HEK293 (cell line): Measurements from ENCODE around the gene IL24.

Source experiments
- CTCF ChIP-seq: fragments of 450-650 bp; formaldehyde crosslinking; IDR thresholded peaks from 2 replicates; pipeline ENCODE4 v1.5.1; 2016; ENCODE audit warnings: missing biosample characterization, missing genetic modification characterization
- TCF7L2 ChIP-seq: IDR thresholded peaks from 2 replicates; pipeline ENCODE4 v1.6.1; 2011; ENCODE audit warnings: low read depth, mild to moderate bottlenecking, inconsistent platforms, low read length, moderate library complexity, borderline replicate concordance
- ZBTB11 ChIP-seq: fragments of 450-650 bp; formaldehyde crosslinking; conservative IDR thresholded peaks from 2 replicates; pipeline ENCODE4 v1.5.1; 2016; ENCODE audit warnings: low read depth, missing biosample characterization, missing genetic modification characterization
- ZNF274 ChIP-seq, 2 experiments: fragments of 200-500 bp in 1 of 2; fragments of 450-650 bp in 1 of 2; sonication (Bioruptor generic) in 1 of 2; formaldehyde crosslinking in 1 of 2; IDR thresholded peaks; 2 replicates each; pipeline versions ENCODE4 v1.5.1 to v1.6.1; 2014 to 2016; ENCODE audit warnings: borderline replicate concordance in 1 of 2, inconsistent platforms in 1 of 2, low read length in 1 of 2, missing biosample characterization in 1 of 2, missing genetic modification characterization in 1 of 2
- TF ChIP-seq, protein P1 (sequence below): fragments of 450-650 bp; formaldehyde crosslinking; IDR thresholded peaks from 2 replicates; pipeline ENCODE4 v1.5.1; 2017; ENCODE audit warnings: missing biosample characterization, missing genetic modification characterization

DNA sequence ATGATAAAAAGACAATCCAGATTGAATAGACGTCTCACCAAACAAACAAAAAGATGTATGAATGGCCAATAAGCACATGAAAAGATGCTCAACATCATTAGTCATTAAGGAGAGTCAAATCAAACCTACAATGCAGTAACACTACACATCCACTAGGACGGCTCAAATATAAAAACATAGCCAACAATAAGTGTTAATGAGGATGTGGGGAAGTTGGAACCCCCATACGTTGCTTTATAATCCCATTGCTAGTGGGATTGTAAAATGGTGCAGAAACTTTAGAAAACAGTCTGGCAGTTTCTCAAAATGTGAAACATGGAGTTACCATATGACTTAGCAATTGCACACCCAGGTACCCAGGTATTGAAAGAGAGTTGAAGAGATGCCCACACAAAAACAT is 14.7 kb upstream of the IL24 start:
- TF ChIP-seq ZNF274 (IDR thresholded peaks at IDR 0.05; ENCODE audit: low read length): no peak
- no peak for TF ChIP-seq ZNF274 (tag by site-specific recombination; IDR thresholded peaks at IDR 0.05; ENCODE audit: borderline replicate concordance)
- TF ChIP-seq CTCF (tag by site-specific recombination): no peak
- TF ChIP-seq ZBTB11: no peak
- TF ChIP-seq, protein P1, sequence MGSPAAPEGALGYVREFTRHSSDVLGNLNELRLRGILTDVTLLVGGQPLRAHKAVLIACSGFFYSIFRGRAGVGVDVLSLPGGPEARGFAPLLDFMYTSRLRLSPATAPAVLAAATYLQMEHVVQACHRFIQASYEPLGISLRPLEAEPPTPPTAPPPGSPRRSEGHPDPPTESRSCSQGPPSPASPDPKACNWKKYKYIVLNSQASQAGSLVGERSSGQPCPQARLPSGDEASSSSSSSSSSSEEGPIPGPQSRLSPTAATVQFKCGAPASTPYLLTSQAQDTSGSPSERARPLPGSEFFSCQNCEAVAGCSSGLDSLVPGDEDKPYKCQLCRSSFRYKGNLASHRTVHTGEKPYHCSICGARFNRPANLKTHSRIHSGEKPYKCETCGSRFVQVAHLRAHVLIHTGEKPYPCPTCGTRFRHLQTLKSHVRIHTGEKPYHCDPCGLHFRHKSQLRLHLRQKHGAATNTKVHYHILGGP: no peak
- TF ChIP-seq TCF7L2: no peak
